Mesendoderm (in vitro differentiated cells): ENCODE results near the gene RREB1.

Experiments
- DNase-seq: peaks from one replicate; pipeline ENCODE4 v3.0.0; 2013
- H2AK5ac ChIP-seq: 2 replicates; pipeline ENCODE4 v1.6.1; 2013; ENCODE audit warnings: low read length, inconsistent platforms
- H2BK120ac ChIP-seq: 2 replicates; pipeline ENCODE4 v1.6.1; 2013; ENCODE audit warnings: low read depth, mild to moderate bottlenecking, low read length, moderate library complexity, mixed read lengths
- H2BK15ac ChIP-seq: replicated peaks from 2 replicates; pipeline ENCODE4 v1.6.1; 2013; ENCODE audit warnings: low read depth, mild to moderate bottlenecking, moderate library complexity
- H2BK5ac ChIP-seq: 2 replicates; pipeline ENCODE4 v1.6.1; 2013; ENCODE audit warnings: low read length, inconsistent platforms
- H3K18ac ChIP-seq: 2 replicates; pipeline ENCODE4 v1.6.1; 2013; ENCODE audit warnings: mild to moderate bottlenecking, low read length, mixed read lengths
- H3K23ac ChIP-seq: one replicate; pipeline ENCODE4 v1.6.1; 2013; ENCODE audit warnings: low read length
- H3K27ac ChIP-seq: 2 replicates; pipeline ENCODE4 v1.5.1; 2013; ENCODE audit warnings: low read depth, mild to moderate bottlenecking, inconsistent platforms, low read length, moderate library complexity
- H3K27me3 ChIP-seq: 2 replicates; pipeline ENCODE4 v1.6.1; 2013; ENCODE audit warnings: low read length, control low read depth, mild to moderate bottlenecking, inconsistent platforms; ENCODE audit not compliant: insufficient read depth, poor library complexity
- H3K36me3 ChIP-seq: 2 replicates; pipeline ENCODE4 v1.6.1; 2013; ENCODE audit warnings: low read length, inconsistent platforms; ENCODE audit not compliant: control insufficient read depth, insufficient read depth
- H3K4ac ChIP-seq: one replicate; pipeline ENCODE4 v1.6.1; 2013; ENCODE audit warnings: low read depth, mild to moderate bottlenecking, low read length, moderate library complexity
- H3K4me1 ChIP-seq: 2 replicates; pipeline ENCODE4 v1.6.1; 2013; ENCODE audit warnings: low read depth, low read length, inconsistent platforms; ENCODE audit not compliant: control insufficient read depth
- H3K4me2 ChIP-seq: 2 replicates; pipeline ENCODE4 v1.6.1; 2013; ENCODE audit warnings: low read length
- H3K4me3 ChIP-seq: 2 replicates; pipeline ENCODE4 v1.5.1; 2013; ENCODE audit warnings: mild to moderate bottlenecking, low read length
- H3K56ac ChIP-seq: one replicate; pipeline ENCODE4 v1.6.1; 2013; ENCODE audit warnings: low read length
- H3K79me1 ChIP-seq: 2 replicates; pipeline ENCODE4 v1.6.1; 2013; ENCODE audit warnings: low read length, inconsistent platforms
- H3K79me2 ChIP-seq: 2 replicates; pipeline ENCODE4 v1.6.1; 2013; ENCODE audit warnings: mild to moderate bottlenecking, low read length; ENCODE audit not compliant: control insufficient read depth, insufficient read depth
- H3K9ac ChIP-seq: 2 replicates; pipeline ENCODE4 v1.6.1; 2013; ENCODE audit warnings: low read length, inconsistent platforms
- H4K5ac ChIP-seq: one replicate; pipeline ENCODE4 v1.6.1; 2013; ENCODE audit warnings: low read length
- H4K8ac ChIP-seq: one replicate; pipeline ENCODE4 v1.6.1; 2013; ENCODE audit warnings: low read depth, mild to moderate bottlenecking, control low read depth, low read length, moderate library complexity
- WGBS: extraction: QIAGEN DNeasy Blood & Tissue Kit; methylation state at CpG from one replicate; pipeline ENCODE4 v1.1.7; 2013; ENCODE audit warnings: low lambda C conversion rate, missing lambda C conversion rate; ENCODE audit not compliant: insufficient coverage; ENCODE audit errors: extremely low coverage; 5-methylcytosine and 5-hydroxymethylcytosine counted together

Gene RREB1

GRCh38 chr6:7087066-7087465 is 20.7 kb upstream of the RREB1 start:
- Histone ChIP-seq H3K4me1 (peaks cover 9% of the 10 kb centered on the region), H3K27ac (peak overlapping the region; percentile 51), H4K5ac (peak overlapping the region; percentile 81), H3K36me3 (no peaks in the 10 kb centered on the region), H4K8ac (no peak overlapping the region), H3K79me1 (no peaks in the 10 kb centered on the region), H2BK15ac (peak overlapping the region; percentile 85), H3K4me3 (no peak overlapping the region), H3K4ac (no peak overlapping the region), H2AK5ac (no peak overlapping the region), H3K56ac (no peak overlapping the region), H3K18ac (peak overlapping the region; percentile 84), H3K79me2 (no peaks in the 10 kb centered on the region), H3K9ac (no peak overlapping the region), H2BK5ac (no peak overlapping the region), H3K27me3 (no peaks in the 10 kb centered on the region), H2BK120ac (no peak overlapping the region), H3K4me2 (no peak overlapping the region), H3K23ac (no peak overlapping the region)
- no CpG with 5 or more reads among the region's 3 CpGs for WGBS
- peak; percentile 59 for DNase-seq

DNA sequence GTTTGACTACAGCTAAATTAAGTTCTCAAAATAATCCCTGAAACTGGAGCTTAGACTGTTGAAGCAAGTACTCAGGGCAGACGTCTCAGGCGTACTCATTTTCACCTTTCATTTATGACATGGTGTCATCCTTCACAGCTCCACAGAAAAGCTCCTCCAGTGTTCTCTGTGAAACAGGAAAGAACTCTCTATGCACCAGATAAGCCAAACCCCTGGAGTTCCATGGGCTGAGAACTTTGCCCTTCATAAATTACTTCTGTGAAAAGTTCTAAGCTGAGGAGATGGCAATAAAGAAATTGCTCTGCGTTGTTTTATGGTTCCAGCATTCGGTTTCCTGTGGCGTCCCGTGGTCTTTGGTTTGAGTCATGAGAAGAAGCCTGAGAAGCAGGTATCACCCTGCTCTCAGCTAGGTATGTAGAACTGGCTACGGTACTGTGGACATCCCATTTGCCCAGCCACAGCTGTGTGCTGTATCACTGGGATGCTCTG is 20.2 kb upstream of the RREB1 start:
- Histone ChIP-seq H3K27me3 (no peaks in the 10 kb centered on the region), H3K23ac (no peak overlapping the region), H4K8ac (no peak overlapping the region), H3K18ac (peak overlapping the region; percentile 84), H3K56ac (no peak overlapping the region), H3K36me3 (no peaks in the 10 kb centered on the region), H3K79me1 (no peaks in the 10 kb centered on the region), H3K4ac (no peak overlapping the region), H3K4me3 (no peak overlapping the region), H4K5ac (peak overlapping the region; percentile 81), H2AK5ac (no peak overlapping the region), H3K27ac (peak overlapping the region; percentile 51), H3K4me1 (peaks cover 9% of the 10 kb centered on the region), H3K79me2 (no peaks in the 10 kb centered on the region), H3K4me2 (no peak overlapping the region), H3K9ac (no peak overlapping the region), H2BK15ac (peak overlapping the region; percentile 85), H2BK5ac (no peak overlapping the region), H2BK120ac (peak overlapping the region; percentile 14)
- DNase-seq: no peak
- no CpG with 5 or more reads among the region's 7 CpGs for WGBS

- Histone ChIP-seq H3K9ac (no peak overlapping the region), H3K23ac (no peak overlapping the region), H3K4ac (no peak overlapping the region), H3K79me1 (no peaks in the 10 kb centered on the region), H3K79me2 (no peaks in the 10 kb centered on the region), H4K8ac (no peak overlapping the region), H3K4me3 (no peak overlapping the region), H3K56ac (no peak overlapping the region), H3K18ac (no peak overlapping the region), H2BK120ac (no peak overlapping the region), H3K4me1 (peaks cover 9% of the 10 kb centered on the region), H2AK5ac (no peak overlapping the region), H3K27ac (no peak overlapping the region), H3K4me2 (no peak overlapping the region), H3K27me3 (no peaks in the 10 kb centered on the region), H2BK15ac (no peak overlapping the region), H2BK5ac (no peak overlapping the region), H3K36me3 (no peaks in the 10 kb centered on the region), H4K5ac (no peak overlapping the region)
- no peak for DNase-seq
- whole genome bisulfite sequencing: no CpG with 5 or more reads among the region's 2 CpGs
These were observed 19.6 kb upstream of the RREB1 start for GRCh38 chr6:7088076-7088742.

- Histone ChIP-seq H3K4me1 (peaks cover 9% of the 10 kb centered on the region), H3K79me1 (no peaks in the 10 kb centered on the region), H3K4me3 (no peak overlapping the region), H4K5ac (no peak overlapping the region), H2BK15ac (no peak overlapping the region), H3K27me3 (no peaks in the 10 kb centered on the region), H3K9ac (no peak overlapping the region), H3K36me3 (no peaks in the 10 kb centered on the region), H3K4me2 (no peak overlapping the region), H3K56ac (no peak overlapping the region), H2AK5ac (no peak overlapping the region), H3K23ac (no peak overlapping the region), H3K27ac (no peak overlapping the region), H4K8ac (no peak overlapping the region), H3K18ac (no peak overlapping the region), H2BK120ac (no peak overlapping the region), H2BK5ac (no peak overlapping the region), H3K79me2 (no peaks in the 10 kb centered on the region), H3K4ac (no peak overlapping the region)
- no CpG with 5 or more reads among the region's 2 CpGs for WGBS
- DNase-seq: no peak
These were observed 8.8 kb upstream of the RREB1 start for GRCh38 chr6:7098993-7099392.

- Histone ChIP-seq H2BK15ac (no peak overlapping the region), H3K4me2 (no peak overlapping the region), H3K23ac (no peak overlapping the region), H4K8ac (no peak overlapping the region), H3K36me3 (no peaks in the 10 kb centered on the region), H3K79me2 (no peaks in the 10 kb centered on the region), H3K18ac (no peak overlapping the region), H2BK5ac (no peak overlapping the region), H3K27ac (no peak overlapping the region), H3K4me3 (no peak overlapping the region), H3K27me3 (no peaks in the 10 kb centered on the region), H3K9ac (no peak overlapping the region), H3K4me1 (peaks cover 9% of the 10 kb centered on the region), H2AK5ac (no peak overlapping the region), H2BK120ac (no peak overlapping the region), H3K79me1 (no peaks in the 10 kb centered on the region), H3K4ac (peak overlapping the region; percentile 62), H3K56ac (peak overlapping the region; percentile 52), H4K5ac (no peak overlapping the region)
- no peak for DNase-seq
- WGBS: no CpG with 5 or more reads among the region's 3 CpGs
These were observed 7.5 kb upstream of the RREB1 start for GRCh38 chr6:7100072-7100752.
